ENCODE results near the gene TMEM208. TPM values are rescaled to one million over a fixed set of nuclear protein-coding genes. Genes with fewer than 3 reads are reported as not detected.

The TMEM208 gene
- total and polyA plus RNA-seq, 12 donors: 7.6 to 92.0 (median 13.0) TPM

- no peak for TF ChIP-seq CTCF (IDR thresholded peaks at IDR 0.05)
- Histone ChIP-seq H3K4me1 (peaks cover 26 to 51% (median 43%) of the 10 kb centered on the region in 9 donors), H3K9me3 (no peaks in the 10 kb centered on the region), H3K27ac (no peak overlapping the region), H3K4me3 (no peak overlapping the region), H3K36me3 (peaks cover 0 to 4% (median 0%) of the 10 kb centered on the region in 9 donors), H3K27me3 (peaks cover 0 to 3% (median 0%) of the 10 kb centered on the region in 7 donors)
- no peak for ATAC-seq
- intact Hi-C loops (cut with DNase I): loop anchor here in 6 of 10 donors (5.0 to 10.0 kb wide), 3 partner anchors 36 to 234 kb away; partner anchors contain the start of gene B3GNT9 (in 1 of the 6)
- no peak for DNase-seq
- 71 to 88% methylated on average over 4 of the region's 4 CpGs for WGBS, 2 donors
These were observed 38.6 kb upstream of the TMEM208 start for GRCh38 chr16:67188323-67188722.

- H3K4me1 ChIP-seq: peaks cover 28 to 55% (median 47%) of the 10 kb centered on the region in 9 donors
- intact Hi-C loops (cut with DNase I): loop anchor here in 6 of 10 donors (5.0 to 10.0 kb wide), 3 partner anchors 36 to 234 kb away; partner anchors contain the start of gene B3GNT9 (in 1 of the 6)
- peaks cover 0 to 9% (median 1%) of the 10 kb centered on the region in 9 donors for H3K36me3 ChIP-seq
- H3K27ac ChIP-seq: no peak overlapping the region
- DNase-seq: no peak
- peaks cover 0 to 3% (median 0%) of the 10 kb centered on the region in 7 donors for H3K27me3 ChIP-seq
- no peaks in the 10 kb centered on the region for H3K9me3 ChIP-seq
- H3K4me3 ChIP-seq: no peak overlapping the region
- TF ChIP-seq CTCF (IDR thresholded peaks at IDR 0.05): no peak
- ATAC-seq: no peak
- 94% methylated on average over 15 of the region's 15 CpGs for WGBS, 2 donors
These were observed 38.1 kb upstream of the TMEM208 start for GRCh38 chr16:67188798-67189197.

- intact Hi-C loops (cut with DNase I): loop anchor here in 4 of 10 donors (2.0 to 5.0 kb wide), 3 partner anchors 37 to 57 kb away; partner anchors contain the start of genes TMEM208 (in 3 of the 4), FHOD1 (in 1 of the 4) and SLC9A5 (in 1 of the 4)
- Histone ChIP-seq H3K27me3 (peaks cover 0 to 1% (median 0%) of the 10 kb centered on the region in 7 donors), H3K27ac (peak within 1 kb of the TSS in 9 of 10 donors; percentile 31 to 72 (median 47)), H3K4me3 (peak within 1 kb of the TSS in 9 of 10 donors; percentile 5 to 45 (median 30)), H3K9me3 (no peaks in the 10 kb centered on the region), H3K4me1 (peaks cover 21 to 56% (median 43%) of the 10 kb centered on the region in 9 donors), H3K36me3 (peaks cover 0 to 21% (median 13%) of the 10 kb centered on the region in 9 donors)
- DNase-seq: no peak
- TF ChIP-seq CTCF (IDR thresholded peaks at IDR 0.05): no peak
- no peak for ATAC-seq
- 31 to 41% methylated on average over 6 of the region's 6 CpGs for WGBS, 2 donors
These were observed 36.9 kb upstream of the TMEM208 start, which contains the start of gene EXOC3L1 for GRCh38 chr16:67190041-67190440. TSS of gene EXOC3L1 (minus strand) at chr16:67190136. CDS start at chr16:67189676, 460 bp downstream.

DNA sequence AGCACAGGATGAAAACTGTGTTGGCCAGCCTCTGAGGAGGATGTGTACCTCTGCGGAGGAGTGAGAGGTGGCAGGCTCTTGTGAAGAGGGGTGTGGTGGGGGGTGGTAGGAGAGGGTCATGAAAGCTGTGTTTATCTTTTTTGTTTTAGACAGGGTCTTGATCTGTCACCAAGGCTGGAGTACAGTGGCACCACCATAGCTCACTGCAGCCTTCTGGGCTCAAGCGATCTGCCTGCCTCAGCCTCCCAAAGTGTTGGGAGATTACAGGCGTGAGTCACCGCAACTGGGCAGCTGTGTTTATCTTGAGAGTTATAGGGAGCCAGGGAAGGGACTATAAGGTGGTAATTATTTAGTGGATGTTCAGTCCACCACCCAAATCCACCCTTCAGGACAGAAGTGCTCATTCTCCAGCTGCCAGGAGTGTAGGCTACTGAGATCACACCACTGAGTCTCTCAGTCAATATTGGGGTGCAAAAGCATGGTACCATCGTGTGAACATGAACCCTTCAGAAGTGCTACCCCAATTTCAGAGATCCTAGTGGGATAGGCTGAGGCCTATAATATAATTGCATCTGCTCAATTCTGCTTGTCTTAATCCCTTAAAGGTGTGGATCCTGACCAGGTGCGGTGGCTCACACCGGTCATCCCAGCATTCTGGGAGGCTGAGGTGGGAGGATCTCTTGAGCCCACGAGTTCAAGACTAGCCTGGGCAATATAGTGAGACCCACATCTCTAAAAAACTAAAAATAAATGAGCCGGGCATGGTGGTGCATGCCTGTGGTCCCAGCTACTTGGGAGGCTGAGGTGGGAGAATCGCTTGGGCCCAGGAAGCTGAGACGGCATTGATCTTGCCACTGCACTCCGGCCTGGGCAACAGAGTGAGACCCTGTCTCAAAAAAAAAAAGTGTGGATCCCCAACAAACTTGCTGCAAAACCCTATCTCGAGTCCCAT, 36.2 kb upstream of the TMEM208 start:
- TF ChIP-seq CTCF (IDR thresholded peaks at IDR 0.05): no peak
- Histone ChIP-seq H3K36me3 (peaks cover 0 to 28% (median 20%) of the 10 kb centered on the region in 9 donors), H3K4me1 (peaks cover 18 to 53% (median 37%) of the 10 kb centered on the region in 9 donors), H3K27ac (peak overlapping the region in 8 of 10 donors; percentile 31 to 72 (median 46)), H3K27me3 (no peaks in the 10 kb centered on the region), H3K4me3 (peak overlapping the region in 4 of 10 donors; percentile 32 to 45 (median 40)), H3K9me3 (no peaks in the 10 kb centered on the region)
- ATAC-seq (no peak), DNase-seq (no peak)
- 68 to 77% methylated on average over 13 of the region's 13 CpGs for WGBS, 2 donors
- intact Hi-C loops (cut with DNase I): loop anchor here in 4 of 10 donors (2.0 to 5.0 kb wide), 3 partner anchors 36 to 57 kb away; partner anchors contain the start of genes TMEM208 (in 3 of the 4), FHOD1 (in 1 of the 4) and SLC9A5 (in 1 of the 4)
